ENCODE measurements around the gene GPR141.

DNA sequence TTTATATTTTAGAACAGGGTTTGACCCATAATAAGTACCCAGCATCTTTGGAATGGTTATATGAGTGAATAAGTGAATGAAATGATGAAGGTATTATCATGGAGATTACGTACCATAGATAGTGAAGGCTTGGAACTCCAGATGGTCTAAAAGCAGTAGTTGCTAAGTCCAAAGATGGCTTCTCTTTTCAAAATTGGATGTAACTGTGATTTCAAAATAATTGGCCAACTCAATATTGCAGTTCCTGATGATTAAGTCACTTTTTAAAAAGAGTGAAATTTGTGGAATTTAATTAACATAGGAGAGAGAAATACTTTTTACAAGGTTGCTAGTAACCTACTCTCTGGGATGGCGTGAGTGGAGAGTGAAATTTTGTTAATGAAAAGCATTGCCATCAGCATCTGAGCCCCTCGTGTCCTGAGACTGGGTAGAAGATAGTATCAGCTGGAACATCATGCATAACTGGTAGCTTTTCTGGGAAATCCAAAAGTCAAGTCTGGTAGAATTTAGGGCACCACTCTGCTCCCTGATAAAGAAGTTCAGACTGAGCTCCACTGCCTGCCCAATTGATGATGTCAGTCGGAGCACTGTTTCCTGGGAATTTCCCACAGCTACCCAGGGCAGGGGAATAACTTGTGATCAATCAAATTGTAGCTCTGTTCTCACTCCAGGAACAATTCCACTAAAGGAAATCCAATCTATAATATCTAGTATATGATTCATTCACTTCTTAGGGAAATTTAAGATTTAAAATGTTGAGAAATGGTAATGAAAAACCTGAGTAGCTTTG lies 3.2 kb downstream of the GPR141 start:
- TF ChIP-seq CTCF (IDR thresholded peaks at IDR 0.05) (no peak), POLR2A (IDR thresholded peaks at IDR 0.05) (no peak)

All from vagina (tissue), 2 donors.